HEK293T (cell line): ENCODE results near the gene FILIP1L.

ENCODE experiments used
- CTCF ChIA-PET: fragments of 350-600 bp; formaldehyde crosslinking; extraction: SDS; loops from one replicate; lab custom pipeline; 2021; ENCODE audit warnings: antibody characterized with exemption, inconsistent platforms; lab: Yijun Ruan, JAX
- POLR2A ChIA-PET: fragments of 350-600 bp; formaldehyde crosslinking; extraction: SDS; loops from one replicate; lab custom pipeline; 2020; ENCODE audit warnings: antibody characterized with exemption, inconsistent platforms; lab: Yijun Ruan, JAX
- DNase-seq: peaks from one replicate; pipeline ENCODE4 v3.0.0; 2012; ENCODE audit warnings: mixed read lengths; ENCODE audit errors: extremely low spot score
- ARNT ChIP-seq: fragments of 450-650 bp; IDR thresholded peaks from 2 replicates; pipeline ENCODE4 v1.6.1; 2017; ENCODE audit warnings: mild to moderate bottlenecking
- BHLHE40 ChIP-seq: fragments of 450-650 bp; IDR thresholded peaks from 2 replicates; pipeline ENCODE4 v1.6.1; 2016; ENCODE audit warnings: mild to moderate bottlenecking, moderate library complexity, borderline replicate concordance
- CTBP1 ChIP-seq: fragments of 450-650 bp; IDR thresholded peaks from 2 replicates; pipeline ENCODE4 v1.6.1; 2016; ENCODE audit warnings: borderline replicate concordance
- ELF4 ChIP-seq: fragments of 450-650 bp; IDR thresholded peaks from 2 replicates; pipeline ENCODE4 v1.6.1; 2017; ENCODE audit warnings: antibody characterized with exemption
- FOXA1 ChIP-seq: fragments of 450-650 bp; IDR thresholded peaks from 2 replicates; pipeline ENCODE4 v1.6.1; 2016; ENCODE audit warnings: mild to moderate bottlenecking
- FOXK2 ChIP-seq: fragments of 450-650 bp; IDR thresholded peaks from 2 replicates; pipeline ENCODE4 v1.6.1; 2016; ENCODE audit warnings: mild to moderate bottlenecking
- FOXM1 ChIP-seq: fragments of 450-650 bp; IDR thresholded peaks from 2 replicates; pipeline ENCODE4 v1.6.1; 2017; ENCODE audit warnings: mild to moderate bottlenecking, borderline replicate concordance
- HDGF ChIP-seq: fragments of 450-650 bp; IDR thresholded peaks from 2 replicates; pipeline ENCODE4 v1.6.1; 2017; ENCODE audit warnings: antibody characterized with exemption, borderline replicate concordance
- L3MBTL2 ChIP-seq: fragments of 450-650 bp; conservative IDR thresholded peaks from 2 replicates; pipeline ENCODE4 v1.6.1; 2016; ENCODE audit warnings: mild to moderate bottlenecking
- LEF1 ChIP-seq: fragments of 450-650 bp; IDR thresholded peaks from 2 replicates; pipeline ENCODE4 v1.6.1; 2017; ENCODE audit warnings: mild to moderate bottlenecking, borderline replicate concordance
- NFRKB ChIP-seq: fragments of 450-650 bp; IDR thresholded peaks from 2 replicates; pipeline ENCODE4 v1.6.1; 2016; ENCODE audit warnings: mild to moderate bottlenecking, moderate library complexity
- SP1 ChIP-seq: fragments of 450-650 bp; IDR thresholded peaks from 2 replicates; pipeline ENCODE4 v1.6.1; 2017
- SUZ12 ChIP-seq: fragments of 450-650 bp; IDR thresholded peaks from 2 replicates; pipeline ENCODE4 v1.6.1; 2016; ENCODE audit warnings: mild to moderate bottlenecking
- TARDBP ChIP-seq: fragments of 450-650 bp; IDR thresholded peaks from 2 replicates; pipeline ENCODE4 v1.6.1; 2016
- ZNF384 ChIP-seq: fragments of 450-650 bp; IDR thresholded peaks from 2 replicates; pipeline ENCODE4 v1.6.1; 2016
- TF ChIP-seq, protein P1 (sequence below): fragments of 450-650 bp; IDR thresholded peaks from 2 replicates; pipeline ENCODE4 v1.6.1; 2016

Gene FILIP1L

DNA sequence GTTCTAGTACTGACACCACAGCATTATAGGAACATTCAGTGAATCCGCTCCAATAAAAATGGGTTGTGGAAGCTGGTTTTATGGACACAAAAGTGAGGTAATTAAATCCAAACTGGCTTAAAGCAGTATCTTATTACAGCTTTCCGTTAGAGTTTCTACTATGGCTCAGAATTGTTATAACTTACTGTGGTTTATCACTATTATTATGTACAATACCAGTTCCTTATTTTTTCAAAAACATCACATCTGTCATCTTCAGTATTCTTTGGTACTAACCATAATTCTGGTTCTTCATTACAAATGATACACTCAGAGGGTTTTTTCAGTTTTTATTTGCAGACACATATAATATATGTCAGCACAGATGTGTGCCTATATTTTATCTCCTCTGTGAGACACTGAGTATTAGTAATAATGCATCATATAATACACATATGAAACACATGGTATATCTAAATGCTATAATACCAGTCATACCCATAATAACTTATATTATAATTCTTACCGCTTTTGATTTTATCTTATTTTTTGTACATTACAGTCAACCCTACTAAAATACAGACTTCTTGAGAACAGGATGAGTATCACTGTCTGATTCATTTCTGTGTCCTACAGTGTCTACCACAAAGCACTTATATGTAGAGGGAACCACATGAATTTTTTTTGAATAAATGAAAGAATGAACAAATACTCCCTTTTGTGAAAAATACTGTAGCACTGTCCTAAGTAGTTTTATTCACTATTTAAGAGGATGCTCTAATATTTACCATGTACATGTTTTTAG lies 257.7 kb downstream of the FILIP1L start:
- POLR2A ChIA-PET: no interaction called here
- no peak for DNase-seq
- no peak for TF ChIP-seq NFRKB
- CTCF ChIA-PET: interaction anchor here (0.7 to 0.8 kb wide), 2 partner anchors 12 to 20 kb away, joined by 3 to 4 read pairs; no protein-coding TSS in a partner anchor

DNA sequence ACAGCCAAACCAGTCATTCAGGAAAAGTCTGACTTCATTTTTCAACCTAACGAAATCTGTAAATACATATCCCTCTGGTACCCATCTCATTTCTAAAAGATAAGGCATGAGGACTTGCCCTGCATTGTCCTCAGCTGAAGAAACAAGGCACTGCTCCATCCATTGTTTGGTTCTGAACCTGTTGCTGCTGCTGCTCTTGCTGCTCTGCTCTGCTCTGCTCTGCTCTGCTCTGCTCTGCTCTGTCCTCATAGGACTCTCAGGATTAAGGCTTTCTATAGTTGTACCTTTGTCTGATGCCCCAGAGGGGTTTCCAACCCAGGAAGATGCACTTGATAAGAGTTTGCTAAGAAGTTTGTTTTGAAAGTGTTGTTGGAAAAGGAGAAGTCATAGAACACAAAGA lies 258.4 kb downstream of the FILIP1L start:
- POLR2A ChIA-PET: no interaction called here

DNA sequence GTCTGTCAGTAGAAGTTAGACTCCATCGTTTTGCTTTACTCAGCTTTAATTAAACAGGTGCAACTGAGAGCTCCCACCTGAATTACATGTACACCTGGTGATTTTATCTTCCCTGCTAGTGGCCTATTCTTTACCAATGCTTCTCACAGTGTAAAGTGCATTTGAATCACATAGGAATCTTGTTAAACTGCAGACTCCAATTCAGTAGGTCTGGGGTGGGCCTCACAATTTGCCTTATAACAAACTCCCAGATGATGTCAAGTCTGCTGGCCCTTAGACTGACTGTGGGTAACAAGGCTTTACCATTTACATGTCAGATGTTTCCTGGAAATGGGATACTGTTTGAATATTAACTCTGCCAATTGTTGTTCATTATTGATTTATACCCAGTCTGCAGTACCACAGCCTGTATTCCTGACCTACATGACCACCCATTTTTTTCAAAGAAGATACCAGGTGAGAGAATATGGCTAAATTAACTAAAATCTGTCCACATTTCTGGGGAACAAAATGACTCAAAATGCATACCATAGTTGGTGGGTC lies 259.5 kb downstream of the FILIP1L start:
- POLR2A ChIA-PET: no interaction called here
- no peak for TF ChIP-seq FOXA1
- no peak for TF ChIP-seq ZNF384
- no peak for TF ChIP-seq LEF1
- TF ChIP-seq ARNT: no peak
- TF ChIP-seq CTBP1: no peak
- TF ChIP-seq SP1: no peak
- no peak for TF ChIP-seq TARDBP
- TF ChIP-seq L3MBTL2: no peak
- no peak for DNase-seq
- CTCF ChIA-PET: interaction anchor here (0.6 kb wide), 1 partner anchor 1330 kb away, joined by 4 read pairs; no protein-coding TSS in a partner anchor

More for the DNA sequence above, 258.4 kb downstream of the FILIP1L start:
- CTCF ChIA-PET: interaction anchor here (0.7 to 0.8 kb wide), 2 partner anchors 11 to 19 kb away, joined by 3 to 4 read pairs; no protein-coding TSS in a partner anchor
- no peak for TF ChIP-seq LEF1
- no peak for DNase-seq

DNA sequence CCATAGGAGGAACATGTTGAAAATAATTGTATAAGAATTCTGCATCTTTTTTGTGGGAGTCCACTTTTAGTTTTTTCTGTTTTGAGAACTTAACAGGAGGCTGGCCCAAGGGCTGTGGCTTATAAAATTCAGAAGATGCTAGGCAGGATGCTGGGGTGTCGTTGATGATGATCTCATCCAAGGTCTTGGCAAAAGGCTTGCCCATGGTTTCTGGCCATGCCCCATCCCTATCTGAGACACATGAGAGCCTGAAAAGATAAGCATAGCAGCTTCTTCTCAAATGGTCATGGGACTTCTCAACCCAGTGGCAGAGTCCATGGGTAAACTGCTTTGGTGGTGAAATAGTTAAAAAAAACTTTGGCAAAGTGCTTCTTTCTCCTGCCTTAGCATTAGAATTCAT lies 261.4 kb downstream of the FILIP1L start:
- CTCF ChIA-PET: no interaction called here
- POLR2A ChIA-PET: no interaction called here
- no peak for DNase-seq
- TF ChIP-seq ARNT: no peak
- no peak for TF ChIP-seq ZNF384
- no peak for TF ChIP-seq BHLHE40
- no peak for TF ChIP-seq FOXK2
- no peak for TF ChIP-seq CTBP1

DNA sequence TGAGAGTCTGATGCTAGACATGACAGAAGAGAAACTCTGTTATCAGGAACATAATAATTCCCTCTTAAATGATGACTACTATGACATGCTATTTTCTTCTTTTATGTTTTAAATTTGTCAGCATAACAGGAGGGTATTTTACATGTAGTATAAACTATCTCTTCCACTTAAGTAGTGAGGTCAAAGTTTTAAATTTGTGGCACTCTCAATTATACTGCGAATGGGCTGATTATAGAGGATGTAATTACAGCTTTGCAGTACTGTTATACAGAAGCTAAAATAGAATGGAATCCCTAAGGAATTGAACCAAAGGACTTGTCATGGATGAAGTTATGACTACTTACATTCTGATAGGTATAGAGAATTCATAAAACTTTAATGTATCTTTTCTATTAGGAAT lies 262.3 kb downstream of the FILIP1L start:
- no peak for TF ChIP-seq TARDBP
- ChIA-PET POLR2A (interaction anchor here (0.9 kb wide), 1 partner anchor 34 kb away, joined by 3 read pairs; the partner anchor contains the start of gene CMSS1), CTCF (no interaction called here)
- DNase-seq: no peak

DNA sequence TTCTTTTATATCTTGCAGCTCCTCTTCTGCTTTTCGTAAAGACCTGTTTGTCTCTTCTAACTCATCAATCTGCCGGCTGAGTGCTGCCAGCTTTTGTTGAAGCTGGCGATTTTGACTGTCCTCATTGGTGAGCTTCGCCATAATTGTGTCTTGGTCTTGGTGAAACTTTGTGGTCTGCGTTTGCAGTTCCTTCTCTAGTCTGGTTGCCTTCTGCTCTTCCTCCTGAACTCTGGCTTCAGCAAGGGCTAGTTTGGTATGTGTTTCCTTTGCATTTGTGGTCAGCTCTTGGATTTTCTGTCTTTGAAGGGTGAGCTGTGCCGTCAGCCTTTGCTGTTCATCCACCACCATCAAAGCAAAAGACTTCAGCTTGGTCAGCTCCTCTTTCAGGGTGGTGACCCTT lies 263.7 kb downstream of the FILIP1L start:
- CTCF ChIA-PET: interaction anchor here (1.0 to 1.1 kb wide), 2 partner anchors 226 to 403 kb away, joined by 3 to 4 read pairs; no protein-coding TSS in a partner anchor

DNA sequence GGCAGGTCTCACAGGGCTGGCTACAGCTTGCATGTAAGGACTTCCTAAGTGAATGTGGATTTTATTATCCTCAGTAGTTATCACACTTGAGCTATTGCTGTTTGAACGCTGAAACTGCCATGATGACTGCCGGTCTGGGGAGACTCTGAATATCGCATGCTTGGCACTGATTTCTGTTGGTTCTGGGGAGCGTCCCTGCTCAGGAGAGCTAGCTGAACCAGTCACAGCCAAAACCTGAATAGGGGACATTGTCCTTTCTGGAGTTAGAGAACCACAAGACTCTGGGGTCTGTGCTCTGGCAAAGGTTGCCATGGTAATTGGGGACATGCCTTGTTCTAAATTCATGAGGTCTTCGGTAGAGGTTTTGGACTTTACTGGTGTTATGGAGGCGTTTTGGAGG lies 265.9 kb downstream of the FILIP1L start:
- ChIA-PET CTCF (no interaction called here), POLR2A (no interaction called here)
- no peak for DNase-seq
- TF ChIP-seq SP1 (no peak), HDGF (no peak), LEF1 (no peak), FOXM1 (no peak), ELF4 (no peak), FOXA1 (no peak), ZNF384 (no peak), FOXK2 (no peak), L3MBTL2 (no peak), TARDBP (no peak), NFRKB (no peak), ARNT (no peak), SUZ12 (no peak), CTBP1 (no peak), BHLHE40 (no peak)
- TF ChIP-seq, protein P1, sequence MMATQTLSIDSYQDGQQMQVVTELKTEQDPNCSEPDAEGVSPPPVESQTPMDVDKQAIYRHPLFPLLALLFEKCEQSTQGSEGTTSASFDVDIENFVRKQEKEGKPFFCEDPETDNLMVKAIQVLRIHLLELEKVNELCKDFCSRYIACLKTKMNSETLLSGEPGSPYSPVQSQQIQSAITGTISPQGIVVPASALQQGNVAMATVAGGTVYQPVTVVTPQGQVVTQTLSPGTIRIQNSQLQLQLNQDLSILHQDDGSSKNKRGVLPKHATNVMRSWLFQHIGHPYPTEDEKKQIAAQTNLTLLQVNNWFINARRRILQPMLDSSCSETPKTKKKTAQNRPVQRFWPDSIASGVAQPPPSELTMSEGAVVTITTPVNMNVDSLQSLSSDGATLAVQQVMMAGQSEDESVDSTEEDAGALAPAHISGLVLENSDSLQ: no peak

More for the DNA sequence above, 263.7 kb downstream of the FILIP1L start:
- no peak for DNase-seq
- POLR2A ChIA-PET: interaction anchor here (0.6 kb wide), 1 partner anchor 18 kb away, joined by 3 read pairs; no protein-coding TSS in a partner anchor
- TF ChIP-seq TARDBP: no peak
- TF ChIP-seq BHLHE40: no peak
- TF ChIP-seq FOXM1: no peak
- TF ChIP-seq SUZ12: no peak
- no peak for TF ChIP-seq CTBP1
- TF ChIP-seq SP1: no peak
- no peak for TF ChIP-seq FOXK2

DNA sequence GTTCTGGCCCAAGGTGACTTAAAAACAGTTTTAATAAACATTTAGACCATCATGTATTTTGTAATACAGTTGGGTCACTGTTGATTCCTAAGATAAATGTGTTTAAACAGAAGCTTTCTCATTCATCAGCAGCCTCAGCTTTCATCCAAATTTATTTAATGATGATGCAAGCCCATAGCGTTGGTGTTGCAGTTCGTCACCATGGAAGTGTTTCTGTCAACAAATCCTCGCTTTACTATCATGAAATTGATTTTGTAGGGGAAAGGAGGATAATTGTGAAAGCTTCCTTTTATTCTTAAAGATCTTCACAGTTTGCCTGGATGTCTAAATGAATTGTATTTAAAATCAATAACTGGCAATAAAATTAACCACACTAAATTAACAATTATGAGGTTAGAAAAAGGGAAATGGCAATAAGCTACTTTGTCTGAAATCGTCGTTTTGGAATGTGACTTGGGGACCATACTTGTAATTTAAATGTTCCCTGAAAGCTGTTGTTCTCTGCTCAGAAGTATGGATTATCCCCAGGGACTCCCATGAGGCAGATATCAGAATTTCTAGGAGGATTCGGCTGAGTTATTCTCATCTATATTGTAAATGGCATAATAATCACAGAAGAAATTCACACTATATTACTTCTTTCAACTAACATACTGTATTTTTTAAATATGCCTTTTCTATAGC lies 267.7 kb downstream of the FILIP1L start:
- POLR2A ChIA-PET: no interaction called here
- CTCF ChIA-PET: interaction anchor here (0.5 to 1.3 kb wide), 5 partner anchors 15 to 311 kb away, joined by 3 to 5 read pairs (median 3); no protein-coding TSS in a partner anchor
- DNase-seq: no peak
- no peak for TF ChIP-seq LEF1
